Lower lobe of right lung (tissue), 2 donors: ENCODE data around the gene NEDD9. TPM values are rescaled to one million over a fixed set of nuclear protein-coding genes. Genes with fewer than 3 reads are reported as not detected.

Experiments
- ATAC-seq, 2 donors: fragments of 200-7000 bp; cut with Tn5 transposase; one replicate each; pipeline ENCODE4 v1.9.1; 2020 to 2022; ENCODE audit warnings: mild to moderate bottlenecking in 2 of 2, moderate library complexity in 2 of 2
- DNase-seq: peaks from one replicate; pipeline ENCODE4 v3.0.0-alpha.2; 2020
- H3K27ac ChIP-seq: fragments of 200-600 bp; one replicate; pipeline ENCODE4 v1.8.0; 2022
- H3K27me3 ChIP-seq: fragments of 200-600 bp; one replicate; pipeline ENCODE4 v1.8.0; 2022; ENCODE audit warnings: low read depth
- H3K36me3 ChIP-seq: fragments of 200-600 bp; one replicate; pipeline ENCODE4 v1.8.0; 2022; ENCODE audit warnings: mild to moderate bottlenecking
- H3K4me1 ChIP-seq: fragments of 200-600 bp; one replicate; pipeline ENCODE4 v1.8.0; 2022
- H3K4me3 ChIP-seq: fragments of 200-600 bp; one replicate; pipeline ENCODE4 v1.8.0; 2022; ENCODE audit warnings: mild to moderate bottlenecking
- H3K9me3 ChIP-seq: fragments of 200-600 bp; one replicate; pipeline ENCODE4 v1.8.0; 2022
- intact Hi-C: fragments of 100-400 bp; cut with DNase I; formaldehyde crosslinking; loops from one replicate; pipeline ENCODE4 v1.11.0; 2022
- total RNA-seq: library from RNA; stranded (reverse); fragmentation: NEBNext Ultra II Directional; extraction: Animal tissue kit (Norgen Biotek cat#: 25700); gene quantifications from one replicate; pipeline ENCODE4 v1.2.1, GENCODE V29; 2021
- TF ChIP-seq, protein P1 (sequence below): fragments of 200-600 bp; IDR thresholded peaks from one replicate; pipeline ENCODE4 v1.8.0; 2022; ENCODE audit warnings: antibody characterized with exemption, mild to moderate bottlenecking
- donor health status: DM: no; HTN: yes; CAD: no; lungs with severe emphysema.

NEDD9 gene
- total RNA-seq, 1 donor from 2014 or later, result 127 TPM

DNA sequence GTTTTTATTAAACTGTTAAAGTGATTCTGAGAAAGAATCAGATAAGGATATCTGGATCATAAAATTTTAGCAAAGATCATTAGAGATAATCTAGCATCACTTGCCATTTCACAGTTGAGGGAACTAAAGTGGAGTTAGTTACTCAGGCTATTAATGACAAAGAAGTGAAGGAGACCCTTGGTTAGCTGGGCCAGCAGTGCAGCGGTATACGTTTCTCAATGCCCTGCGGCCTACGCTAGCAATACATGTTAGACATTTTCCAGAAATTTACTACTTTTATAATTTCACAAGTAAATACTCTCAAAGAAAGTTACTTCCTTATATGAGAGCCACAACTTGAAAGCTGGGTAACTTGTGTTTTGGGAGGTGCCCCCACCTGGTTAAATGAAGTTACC lies 28.5 kb downstream of the NEDD9 start:
- no peak overlapping the region for H3K4me3 ChIP-seq

DNA sequence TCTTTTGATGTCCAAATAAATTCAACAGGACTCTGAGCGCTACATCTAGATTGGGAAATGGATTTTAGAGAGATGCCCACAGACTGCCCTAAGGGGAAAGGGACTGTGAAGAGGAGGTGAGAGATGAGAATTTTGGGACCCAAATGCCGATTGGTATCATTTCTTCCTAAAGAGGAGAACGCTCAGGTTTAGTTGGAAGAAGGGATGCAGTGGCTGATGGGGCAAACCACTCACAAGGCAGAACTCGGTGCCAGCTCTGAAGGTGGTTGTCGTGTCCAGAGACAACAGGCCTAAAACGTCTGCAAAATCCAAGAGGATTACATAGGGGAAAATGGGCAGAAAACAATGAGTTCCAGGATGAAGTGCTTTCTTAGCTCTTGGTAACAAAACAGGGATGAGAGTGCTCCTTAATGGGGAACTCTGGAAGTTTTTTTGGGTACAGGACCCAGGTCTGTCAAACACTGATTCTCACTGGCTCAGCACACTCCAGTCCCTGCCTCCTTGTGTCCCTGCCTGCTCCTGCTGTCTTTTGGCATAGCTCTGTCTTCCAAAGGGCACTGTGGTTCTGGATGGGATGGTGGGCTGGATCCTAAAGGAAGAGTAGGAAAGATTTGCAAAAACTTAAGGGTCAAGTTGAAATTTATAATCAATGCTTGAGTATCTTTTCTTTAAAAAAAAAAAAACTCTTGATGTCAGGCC lies 29.0 kb downstream of the NEDD9 start:
- peak overlapping the region; percentile 56 for H3K27ac ChIP-seq
- TF ChIP-seq, protein P1, sequence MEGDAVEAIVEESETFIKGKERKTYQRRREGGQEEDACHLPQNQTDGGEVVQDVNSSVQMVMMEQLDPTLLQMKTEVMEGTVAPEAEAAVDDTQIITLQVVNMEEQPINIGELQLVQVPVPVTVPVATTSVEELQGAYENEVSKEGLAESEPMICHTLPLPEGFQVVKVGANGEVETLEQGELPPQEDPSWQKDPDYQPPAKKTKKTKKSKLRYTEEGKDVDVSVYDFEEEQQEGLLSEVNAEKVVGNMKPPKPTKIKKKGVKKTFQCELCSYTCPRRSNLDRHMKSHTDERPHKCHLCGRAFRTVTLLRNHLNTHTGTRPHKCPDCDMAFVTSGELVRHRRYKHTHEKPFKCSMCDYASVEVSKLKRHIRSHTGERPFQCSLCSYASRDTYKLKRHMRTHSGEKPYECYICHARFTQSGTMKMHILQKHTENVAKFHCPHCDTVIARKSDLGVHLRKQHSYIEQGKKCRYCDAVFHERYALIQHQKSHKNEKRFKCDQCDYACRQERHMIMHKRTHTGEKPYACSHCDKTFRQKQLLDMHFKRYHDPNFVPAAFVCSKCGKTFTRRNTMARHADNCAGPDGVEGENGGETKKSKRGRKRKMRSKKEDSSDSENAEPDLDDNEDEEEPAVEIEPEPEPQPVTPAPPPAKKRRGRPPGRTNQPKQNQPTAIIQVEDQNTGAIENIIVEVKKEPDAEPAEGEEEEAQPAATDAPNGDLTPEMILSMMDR, result no peak
- no peak overlapping the region for H3K4me3 ChIP-seq
- ATAC-seq (no peak), DNase-seq (no peak)
- H3K36me3 ChIP-seq, result peaks cover 79% of the 10 kb centered on the region
- intact Hi-C loops, result no loop called here
- no peaks in the 10 kb centered on the region for H3K9me3 ChIP-seq
- no peaks in the 10 kb centered on the region for H3K27me3 ChIP-seq
- H3K4me1 ChIP-seq, result peaks cover 86% of the 10 kb centered on the region

More for the DNA sequence above, 28.5 kb downstream of the NEDD9 start:
- intact Hi-C loops, result no loop called here
- H3K27ac ChIP-seq, result peak overlapping the region; percentile 56
- H3K27me3 ChIP-seq, result no peaks in the 10 kb centered on the region
- no peak for DNase-seq
- TF ChIP-seq, protein P1, result no peak
- no peaks in the 10 kb centered on the region for H3K9me3 ChIP-seq
- H3K36me3 ChIP-seq, result peaks cover 78% of the 10 kb centered on the region
- peaks cover 86% of the 10 kb centered on the region for H3K4me1 ChIP-seq
- ATAC-seq, result no peak

DNA sequence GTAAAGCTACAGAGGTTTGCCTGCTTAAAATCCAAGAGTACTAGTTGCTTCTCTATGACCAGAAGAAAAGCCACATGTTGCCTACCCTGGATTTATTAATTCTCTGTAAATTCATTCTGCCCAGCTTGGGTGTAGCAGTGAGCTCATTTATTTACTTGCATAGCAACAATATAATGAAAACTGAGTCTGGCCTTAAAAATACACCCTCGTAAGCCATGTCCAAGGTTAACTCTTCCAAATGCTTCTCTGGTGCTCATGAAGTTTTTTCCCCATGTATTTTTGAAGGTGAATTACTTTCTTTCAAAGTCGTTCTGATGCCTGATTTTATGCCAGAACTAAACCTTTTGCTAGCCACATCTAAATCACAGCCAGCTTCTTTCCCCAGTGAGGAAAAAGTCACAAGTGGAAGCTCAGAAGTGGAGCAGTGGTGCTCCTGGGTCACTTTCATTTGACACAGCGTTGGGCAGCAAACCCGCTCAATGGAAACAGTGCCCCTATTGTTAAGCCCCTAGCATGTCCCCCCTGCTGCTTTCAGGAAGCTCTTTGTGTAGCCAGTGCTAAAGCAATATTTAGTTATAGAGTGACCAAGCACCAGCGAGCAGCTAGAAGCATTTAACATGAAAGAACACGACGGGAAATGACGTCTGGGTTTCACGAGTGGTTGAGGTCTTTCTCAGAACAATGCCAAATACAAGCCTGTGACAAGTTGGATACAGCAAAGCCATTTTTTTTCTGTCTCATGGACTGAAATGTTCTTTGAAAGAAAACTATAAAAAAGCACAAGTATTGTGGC lies 29.8 kb downstream of the NEDD9 start:
- no peak for DNase-seq
- H3K4me3 ChIP-seq, result no peak overlapping the region
- no peaks in the 10 kb centered on the region for H3K27me3 ChIP-seq
- H3K9me3 ChIP-seq, result no peaks in the 10 kb centered on the region
- TF ChIP-seq, protein P1, result no peak
- intact Hi-C loops, result no loop called here
- H3K27ac ChIP-seq, result peak overlapping the region; percentile 56
- no peak for ATAC-seq
- peaks cover 87% of the 10 kb centered on the region for H3K4me1 ChIP-seq
- H3K36me3 ChIP-seq, result peaks cover 79% of the 10 kb centered on the region

DNA sequence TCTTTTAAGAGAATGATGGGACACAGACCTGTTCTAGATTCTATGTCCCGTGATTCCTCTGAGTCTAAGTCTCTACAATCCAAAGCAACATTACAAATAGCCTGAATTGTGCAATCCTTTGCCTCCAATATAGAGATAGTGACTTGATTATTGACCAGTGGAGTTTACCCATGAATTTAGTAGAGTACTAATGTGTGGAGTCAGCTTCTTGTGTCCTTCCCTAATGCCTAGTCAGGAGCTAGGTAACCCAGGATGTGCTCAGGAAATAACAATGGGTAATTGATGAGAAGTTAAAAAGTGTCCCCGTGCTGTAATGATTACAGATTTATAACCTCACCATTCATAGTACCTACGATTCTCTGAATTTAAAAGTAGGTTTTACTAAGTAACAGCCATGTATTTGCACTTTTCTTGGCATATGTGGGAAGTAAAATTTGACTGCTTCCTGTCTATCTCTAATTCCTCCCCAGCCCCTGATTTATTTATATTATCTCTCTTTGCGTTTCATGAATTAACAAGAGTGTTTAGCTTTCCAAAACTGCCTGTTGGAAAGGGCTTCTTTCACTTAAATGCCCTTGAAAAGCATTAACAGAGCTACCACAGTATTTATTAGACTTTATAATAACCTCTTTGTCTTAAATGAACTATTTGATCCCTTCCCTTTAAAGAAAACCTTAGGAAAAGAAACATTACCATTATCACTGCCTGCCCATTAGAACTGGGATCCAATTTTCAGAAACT lies 30.5 kb downstream of the NEDD9 start:
- Histone ChIP-seq H3K4me3 (no peak overlapping the region), H3K27me3 (no peaks in the 10 kb centered on the region), H3K36me3 (peaks cover 78% of the 10 kb centered on the region), H3K4me1 (peaks cover 87% of the 10 kb centered on the region), H3K27ac (no peak overlapping the region), H3K9me3 (no peaks in the 10 kb centered on the region)
- TF ChIP-seq, protein P1, result no peak
- ATAC-seq (no peak), DNase-seq (no peak)
- intact Hi-C loops, result no loop called here

DNA sequence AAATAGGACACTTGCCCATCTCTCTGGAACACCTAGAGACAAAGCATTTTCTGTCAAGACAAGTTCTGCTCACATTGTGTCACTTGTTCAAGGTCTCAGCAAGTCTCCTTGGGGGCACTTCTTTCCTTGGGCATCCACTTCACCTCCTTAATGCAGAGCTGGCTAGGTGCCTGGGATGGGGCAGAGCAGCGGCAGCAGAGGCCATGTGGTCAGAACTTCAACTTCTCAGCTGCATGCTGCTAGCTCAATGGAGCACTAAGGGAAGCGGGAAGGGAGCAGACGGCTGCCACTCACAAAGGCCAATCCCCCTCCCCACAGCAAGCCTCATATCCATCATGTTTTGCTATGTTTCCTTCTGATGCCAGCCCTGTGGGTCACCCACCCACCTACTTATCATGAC lies 31.5 kb downstream of the NEDD9 start:
- TF ChIP-seq, protein P1, result no peak
- ATAC-seq (peak in 1 of 2 donors; percentile 2), DNase-seq (no peak)
- Histone ChIP-seq H3K36me3 (peaks cover 76% of the 10 kb centered on the region), H3K27me3 (no peaks in the 10 kb centered on the region), H3K27ac (no peak overlapping the region), H3K4me3 (no peak overlapping the region), H3K9me3 (no peaks in the 10 kb centered on the region), H3K4me1 (peaks cover 86% of the 10 kb centered on the region)
- intact Hi-C loops, result no loop called here
